HTR-8/SVneo (cell line): Measurements from ENCODE around the gene CIAPIN1.
A peak's percentile ranks its signal among the peaks of the same experiment; 100 is the strongest.
"Not testable (repeated sequence)": the region's sequence is repeated elsewhere in the genome, so short reads cannot be mapped to it uniquely, and the experiment has no call there.

Experiments used
- DNase-seq: peaks from one replicate; pipeline ENCODE4 v3.0.0; 2011; ENCODE audit warnings: low spot score, mixed read lengths; ENCODE audit not compliant: insufficient read length
- FAIRE-seq: peaks from 2 replicates; lab custom pipeline; 2011; peaks lifted over from hg19 to GRCh38; lab: Jason Lieb, UNC

Gene CIAPIN1

DNA sequence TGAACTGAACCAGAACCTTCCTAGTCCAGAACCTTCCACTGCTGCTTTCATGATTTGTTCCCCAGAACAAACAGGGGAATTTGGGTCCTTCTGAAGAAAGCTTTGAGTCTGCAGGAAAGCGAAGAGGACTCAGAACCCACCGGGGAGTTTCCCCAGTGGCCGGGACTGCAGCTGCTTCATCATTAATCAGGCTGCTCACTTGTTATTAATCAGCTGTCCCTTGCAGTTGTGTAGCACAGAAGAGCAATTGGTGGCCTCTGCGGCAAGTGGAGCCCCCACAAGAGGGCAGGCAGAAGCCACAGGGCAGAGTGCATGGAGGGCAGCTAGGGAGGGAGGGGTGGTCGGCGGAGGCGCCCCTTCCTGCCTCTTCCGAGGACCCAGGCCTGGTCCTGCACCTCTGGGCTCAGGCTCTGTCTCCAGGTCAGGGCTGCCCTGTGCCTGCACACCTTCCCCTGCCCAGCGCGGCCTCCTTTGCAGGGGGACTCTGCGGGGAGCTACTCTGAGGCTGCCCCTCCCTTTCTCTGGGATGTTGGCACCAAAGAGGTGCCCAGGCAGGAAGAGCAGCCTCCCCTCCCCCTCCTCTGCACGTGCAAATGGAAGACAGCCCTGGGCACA lies 35.7 kb downstream of the CIAPIN1 start:
- FAIRE-seq: no peak
- DNase-seq: no peak

DNA sequence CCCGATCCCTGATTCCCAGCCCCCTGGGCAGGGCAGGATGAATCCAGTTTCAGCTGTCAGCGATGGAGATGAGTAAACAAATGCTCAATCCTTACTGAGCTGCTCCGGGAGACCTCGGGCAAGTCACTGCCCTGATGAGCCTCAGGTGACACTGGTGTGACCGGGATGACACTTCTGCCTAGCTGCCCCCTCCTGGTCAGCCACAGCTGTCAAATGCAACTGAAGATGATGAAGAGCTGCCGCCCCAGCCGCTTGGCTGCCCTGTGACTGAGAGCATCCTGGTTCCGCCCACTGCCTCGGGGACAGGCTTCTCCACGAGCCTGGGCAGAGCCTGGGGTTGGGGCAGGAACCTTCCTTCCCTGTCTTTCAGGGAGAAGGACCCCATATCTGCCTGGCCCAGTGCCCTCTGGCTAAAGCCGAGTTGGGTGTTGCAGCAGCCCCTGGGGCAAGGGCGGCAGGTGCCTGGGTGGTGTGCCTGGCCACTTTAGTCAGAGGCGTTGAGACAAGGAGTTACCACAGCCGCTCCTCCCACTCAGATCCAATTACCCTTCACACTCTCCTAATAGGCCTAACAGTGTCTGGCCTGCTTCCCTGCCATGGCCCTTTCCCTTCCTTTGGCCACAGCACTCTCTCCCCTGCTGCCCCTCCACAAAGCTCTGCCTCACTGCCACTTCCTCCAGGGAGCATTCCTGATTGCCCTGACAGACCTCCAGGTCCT lies 37.2 kb downstream of the CIAPIN1 start:
- FAIRE-seq: no peak
- no peak for DNase-seq

DNA sequence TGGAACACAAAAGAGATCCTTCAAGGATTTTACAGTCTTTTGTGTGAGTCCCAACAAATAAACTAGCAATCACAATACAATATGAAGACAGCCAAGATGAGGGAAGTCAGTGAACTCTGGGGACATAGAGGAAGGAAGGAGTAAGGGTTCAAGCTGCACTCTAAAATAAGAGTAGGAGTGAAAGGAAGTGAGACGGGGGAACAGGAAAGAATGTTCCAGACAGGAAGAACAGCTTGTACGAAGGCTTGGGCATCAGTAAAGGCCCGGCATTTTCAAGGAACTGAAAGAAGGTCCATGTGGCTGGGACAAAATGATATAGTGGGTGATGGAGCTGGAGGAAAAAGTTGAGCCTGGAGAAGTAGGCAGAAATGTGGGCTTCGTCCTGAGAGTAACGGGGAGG lies 38.1 kb downstream of the CIAPIN1 start:
- no peak for FAIRE-seq
- DNase-seq: no peak

DNA sequence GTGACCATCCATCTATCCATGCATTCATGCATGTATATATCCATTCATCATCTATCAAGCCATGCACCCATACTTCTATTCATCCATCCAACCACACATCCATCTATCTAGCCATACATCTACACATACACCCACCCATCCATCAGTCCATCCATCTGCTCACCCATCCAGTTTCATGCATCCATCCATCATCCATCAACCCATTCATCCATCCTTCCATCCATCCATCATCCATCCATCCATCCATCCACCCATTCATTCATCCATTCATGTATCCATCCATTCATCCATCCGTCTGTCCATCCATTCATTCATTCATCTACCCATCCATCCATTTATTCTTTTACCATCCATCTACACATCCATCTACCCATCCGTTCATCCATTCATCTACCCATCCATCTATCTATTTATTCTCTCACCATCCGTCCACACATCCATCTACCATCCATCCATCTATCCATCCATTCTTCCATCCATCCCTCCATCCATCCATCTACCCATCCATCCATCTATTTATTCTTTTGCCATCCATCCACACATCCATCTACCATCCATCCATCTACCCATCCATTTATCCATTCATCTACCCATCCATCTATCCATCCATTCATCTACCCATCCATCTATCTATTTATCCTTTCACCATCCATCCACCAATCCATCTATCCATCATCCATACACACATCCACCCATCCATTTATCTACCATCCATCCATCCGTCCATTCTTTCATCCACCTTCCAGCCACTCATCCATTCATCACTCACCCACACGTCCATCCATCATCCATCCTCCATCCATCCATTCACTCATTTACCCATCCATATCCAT lies 39.4 kb downstream of the CIAPIN1 start:
- FAIRE-seq (peak; percentile 80), DNase-seq (no peak)

DNA sequence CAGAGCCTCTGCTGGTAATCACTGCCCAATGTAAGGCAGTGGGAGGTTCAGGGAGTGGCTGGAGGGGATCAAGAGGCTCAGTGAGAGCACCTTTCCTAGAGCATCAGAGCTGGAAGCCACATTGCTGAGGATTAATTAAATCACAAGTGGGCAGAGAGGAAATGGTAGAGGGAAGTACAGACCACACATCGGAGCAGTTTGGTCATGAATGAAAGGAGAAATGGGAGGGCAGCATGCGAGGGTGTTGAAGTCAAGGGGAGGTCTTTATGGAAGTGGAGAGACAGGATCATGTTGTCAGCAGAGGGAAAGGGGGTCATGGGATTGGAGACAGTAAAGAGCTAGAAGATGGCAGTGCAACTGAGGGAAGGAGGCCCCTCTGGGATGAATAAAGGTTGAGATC lies 40.3 kb downstream of the CIAPIN1 start:
- DNase-seq: no peak
- FAIRE-seq: no peak

DNA sequence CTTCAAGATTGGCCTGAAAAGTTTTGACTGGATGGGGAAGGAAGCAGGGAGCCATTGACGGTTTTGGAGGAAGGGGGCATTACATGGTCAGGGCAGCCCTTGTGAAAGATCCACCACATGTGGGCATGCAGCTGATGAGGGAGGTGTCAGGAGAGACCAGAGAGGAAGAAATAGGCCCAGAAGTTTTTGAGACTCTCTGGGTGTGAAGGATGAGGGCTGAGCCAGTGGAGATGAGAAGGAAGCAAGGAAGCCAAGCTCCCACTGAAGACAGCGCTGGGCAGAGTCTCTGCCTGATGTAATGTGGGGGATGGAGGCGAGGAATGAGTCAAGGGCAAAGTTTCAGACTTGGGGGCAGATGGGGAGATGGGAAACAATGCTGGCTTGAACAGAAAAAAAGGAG lies 42.1 kb downstream of the CIAPIN1 start:
- no peak for DNase-seq
- no peak for FAIRE-seq

DNA sequence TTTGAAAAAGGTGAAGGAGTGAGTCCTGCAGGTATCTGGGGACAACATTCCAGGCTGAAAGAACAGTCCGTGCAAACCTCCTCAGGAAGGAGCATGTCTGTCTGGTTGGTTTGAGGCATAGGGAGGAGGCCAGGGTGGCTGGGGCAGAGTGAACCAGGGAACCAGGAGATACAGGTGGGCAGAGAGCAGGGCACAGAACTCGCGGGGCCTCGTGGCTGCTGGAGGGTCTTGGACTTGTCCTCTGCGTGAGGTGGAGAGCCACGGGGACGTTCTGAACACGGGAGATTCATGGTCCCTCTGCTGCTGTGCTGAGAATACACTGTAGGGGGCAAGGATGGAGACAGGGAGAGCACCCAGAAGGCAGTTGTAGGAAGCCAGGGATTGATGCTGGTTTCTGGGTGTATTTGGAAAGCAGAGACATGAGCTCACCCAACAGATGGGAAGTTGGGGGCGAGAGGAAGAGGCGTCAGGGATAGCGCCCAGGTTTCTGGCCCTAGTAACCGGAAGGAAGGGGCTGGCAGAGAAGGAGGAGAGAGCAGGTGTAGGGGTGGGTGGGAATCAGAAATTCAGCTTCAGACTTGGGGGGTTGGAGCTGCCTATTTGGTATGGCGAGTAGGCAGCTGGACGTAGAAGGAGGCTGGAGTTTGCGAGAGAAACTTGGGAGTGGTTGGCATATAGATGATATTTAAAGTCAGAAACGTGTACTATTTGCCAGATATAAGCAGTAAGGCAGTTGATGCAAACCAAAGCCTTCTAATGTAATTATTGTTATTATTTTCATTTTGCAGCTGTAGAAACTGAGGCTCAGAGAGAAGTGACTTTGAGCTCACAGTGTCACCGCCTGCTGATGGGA lies 43.0 kb downstream of the CIAPIN1 start, which contains the start of gene CCL17:
CCL17 (plus strand) TSS at position 803 of the 853 bp plus-strand sequence. CDS start 9,166 bp downstream, outside the sequence.
- FAIRE-seq (peak; percentile 57), DNase-seq (no peak)

DNA sequence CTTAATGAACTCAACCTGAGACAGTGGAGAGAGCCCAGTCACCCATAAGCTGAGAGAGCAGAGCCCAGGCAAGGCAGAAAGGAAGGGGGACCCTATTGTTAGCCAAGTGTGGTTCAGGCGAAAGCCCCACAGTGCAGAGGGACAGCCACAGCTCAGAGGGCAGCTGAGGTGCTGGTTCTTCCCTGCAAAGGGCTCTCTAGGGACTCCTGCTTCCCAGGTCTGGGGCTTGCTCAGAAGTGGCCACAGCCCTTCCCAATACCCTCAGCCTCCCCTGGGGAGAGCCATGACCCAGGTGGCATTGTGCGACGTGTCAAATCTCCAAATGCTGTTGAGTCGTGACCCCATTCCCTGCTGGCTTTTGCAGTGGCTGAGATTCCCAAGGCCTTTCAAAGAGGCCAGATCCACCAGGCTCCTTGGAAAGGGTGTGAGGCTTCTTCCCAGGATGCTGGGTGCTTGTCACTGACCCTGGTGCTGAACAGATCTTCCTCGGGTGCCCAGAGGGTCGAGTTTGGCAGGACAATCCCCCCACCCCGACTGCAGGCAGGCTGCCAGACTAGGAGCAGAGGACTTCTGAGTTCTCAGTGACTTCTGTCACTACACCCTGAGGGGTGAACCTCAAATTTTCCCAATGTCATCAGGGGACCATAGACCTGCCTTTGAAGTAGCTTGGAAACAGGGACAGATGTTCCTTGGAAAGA lies 45.1 kb downstream of the CIAPIN1 start:
- FAIRE-seq (no peak), DNase-seq (no peak)

DNA sequence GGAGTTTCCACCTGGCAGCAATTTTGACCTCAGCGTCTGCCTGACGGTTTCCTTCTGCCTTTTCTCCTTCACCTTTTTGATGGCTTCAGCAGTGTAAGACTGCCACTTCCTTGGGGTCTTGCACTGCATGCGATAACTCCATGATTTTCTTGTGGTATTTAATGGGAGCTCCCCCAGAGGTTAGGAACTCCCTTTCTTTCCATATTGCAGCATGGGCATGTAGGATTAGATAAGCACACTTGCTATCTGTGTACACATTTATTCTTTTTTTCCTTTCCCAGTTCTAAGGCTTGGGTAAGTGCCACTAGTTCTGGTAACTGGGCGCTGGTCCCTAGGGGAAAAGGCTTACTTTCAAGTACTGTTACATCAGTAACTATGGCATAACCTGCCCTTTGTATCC lies 49.7 kb downstream of the CIAPIN1 start:
- DNase-seq, FAIRE-seq: not testable (repeated sequence)

DNA sequence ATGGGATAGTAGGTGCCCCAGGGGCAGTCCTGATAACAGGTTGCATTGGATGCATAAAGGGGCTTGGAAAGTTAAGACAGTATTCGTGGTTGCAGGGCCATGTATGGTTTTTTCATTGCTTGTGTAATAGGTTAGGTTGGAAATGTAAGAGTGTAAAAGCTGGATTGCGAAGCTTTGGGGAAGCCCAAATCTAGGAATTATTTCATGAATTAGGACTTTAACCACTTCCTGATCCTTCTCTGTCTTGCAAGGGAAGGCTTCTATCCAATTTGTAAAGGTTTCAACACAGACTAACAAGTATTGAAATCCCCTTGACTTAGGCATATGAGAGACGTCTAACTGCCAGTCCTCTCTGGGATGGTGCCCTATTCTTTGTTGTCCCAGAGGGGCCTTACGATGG lies 50.4 kb downstream of the CIAPIN1 start:
- DNase-seq: no peak
- no peak for FAIRE-seq

DNA sequence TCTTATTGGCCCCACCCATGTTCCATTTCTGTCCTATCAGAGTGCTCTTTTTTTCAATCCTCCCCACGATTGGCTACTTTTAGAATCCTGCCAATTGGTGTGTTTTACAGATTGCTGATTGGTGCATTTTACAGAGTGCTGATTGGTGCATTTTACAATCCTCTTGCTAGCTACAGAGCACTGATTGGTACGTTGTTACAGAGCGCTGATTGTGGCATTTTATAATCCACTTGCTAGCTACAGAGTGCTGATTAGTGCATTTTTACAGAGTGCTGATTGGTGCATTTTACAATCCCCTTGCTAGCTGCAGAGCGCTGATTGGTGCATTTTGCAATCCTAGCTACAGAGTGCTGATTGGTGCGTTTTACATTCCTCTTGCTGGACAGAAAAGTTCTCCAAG lies 52.2 kb downstream of the CIAPIN1 start:
- FAIRE-seq: no peak
- DNase-seq: no peak

DNA sequence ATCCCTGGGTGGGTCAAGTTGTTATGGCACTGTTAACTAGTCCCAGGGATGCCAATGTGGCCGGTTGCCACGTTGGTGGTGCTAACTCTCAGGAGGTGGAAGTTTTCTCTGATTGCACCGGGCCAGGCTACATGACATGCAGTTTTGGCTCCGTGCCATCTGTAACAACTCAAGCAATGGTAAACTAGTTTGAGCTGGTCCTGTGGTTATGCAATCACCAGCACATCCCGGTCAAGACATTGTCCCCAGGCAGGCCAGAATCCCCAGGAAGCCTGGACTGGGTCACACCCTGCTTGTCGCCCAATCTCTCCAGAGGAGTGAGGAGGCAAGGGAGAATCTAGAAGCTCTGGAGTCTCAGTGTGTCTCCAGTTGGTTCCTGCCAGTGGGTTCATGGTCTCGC lies 52.7 kb downstream of the CIAPIN1 start:
- DNase-seq: no peak
- no peak for FAIRE-seq

DNA sequence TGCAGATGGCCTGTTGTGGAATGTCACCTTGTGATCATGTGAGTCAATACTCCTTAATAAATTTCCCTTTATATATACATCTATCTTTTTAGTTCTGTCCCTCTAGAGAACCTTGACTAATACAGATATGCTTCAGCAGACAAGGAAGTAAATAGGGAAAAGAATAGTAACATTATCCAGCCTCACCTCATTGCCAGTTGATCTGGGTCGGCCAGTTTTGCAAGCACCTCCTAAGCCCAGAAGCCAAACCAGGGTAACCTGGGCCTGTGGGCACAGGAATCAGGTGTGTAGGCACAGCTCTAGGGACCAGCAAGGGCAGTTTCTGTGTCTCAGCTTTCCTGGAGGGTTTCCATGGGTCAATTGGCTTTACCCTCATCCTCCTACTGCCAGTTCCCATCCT lies 54.5 kb downstream of the CIAPIN1 start:
- no peak for DNase-seq
- FAIRE-seq: no peak

DNA sequence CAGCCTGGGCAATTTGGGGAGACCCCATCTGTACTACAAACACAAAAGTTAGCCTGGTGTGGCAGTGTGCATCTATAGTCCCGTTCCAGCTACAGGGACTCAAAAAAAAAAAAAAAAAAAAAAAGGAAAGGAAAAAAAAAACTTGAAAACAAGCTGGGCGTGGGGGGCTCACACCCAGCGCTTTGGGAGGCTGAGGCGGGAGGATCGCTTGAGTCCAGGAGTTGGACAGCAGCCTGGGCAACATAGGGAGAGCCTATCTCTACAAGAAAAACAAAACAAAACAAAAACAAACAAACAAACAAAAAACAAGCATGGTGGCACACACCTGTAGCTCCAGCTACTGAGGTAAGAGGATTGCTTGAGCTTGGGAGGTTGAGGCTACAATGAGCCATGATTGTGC lies 55.5 kb downstream of the CIAPIN1 start:
- FAIRE-seq (no peak), DNase-seq (no peak)

DNA sequence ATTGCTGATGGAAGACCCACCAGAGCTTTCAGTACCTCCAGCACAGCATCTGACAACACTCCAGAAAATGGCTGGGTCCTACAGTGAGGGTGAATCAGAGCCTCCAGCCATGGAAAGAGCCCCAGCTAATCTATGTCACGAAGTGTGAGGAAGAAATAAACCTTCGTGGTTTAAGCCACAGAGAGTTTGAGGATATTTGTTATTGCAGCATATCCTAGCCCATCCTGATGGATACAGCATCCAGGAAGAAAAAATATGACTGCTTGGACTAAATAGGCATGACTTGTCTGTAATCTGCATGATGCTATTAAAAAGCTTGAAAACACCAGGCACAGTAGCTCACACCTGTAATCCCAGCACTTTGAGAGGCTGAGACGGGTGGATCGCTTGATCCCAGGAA lies 55.9 kb downstream of the CIAPIN1 start:
- DNase-seq (no peak), FAIRE-seq (no peak)

DNA sequence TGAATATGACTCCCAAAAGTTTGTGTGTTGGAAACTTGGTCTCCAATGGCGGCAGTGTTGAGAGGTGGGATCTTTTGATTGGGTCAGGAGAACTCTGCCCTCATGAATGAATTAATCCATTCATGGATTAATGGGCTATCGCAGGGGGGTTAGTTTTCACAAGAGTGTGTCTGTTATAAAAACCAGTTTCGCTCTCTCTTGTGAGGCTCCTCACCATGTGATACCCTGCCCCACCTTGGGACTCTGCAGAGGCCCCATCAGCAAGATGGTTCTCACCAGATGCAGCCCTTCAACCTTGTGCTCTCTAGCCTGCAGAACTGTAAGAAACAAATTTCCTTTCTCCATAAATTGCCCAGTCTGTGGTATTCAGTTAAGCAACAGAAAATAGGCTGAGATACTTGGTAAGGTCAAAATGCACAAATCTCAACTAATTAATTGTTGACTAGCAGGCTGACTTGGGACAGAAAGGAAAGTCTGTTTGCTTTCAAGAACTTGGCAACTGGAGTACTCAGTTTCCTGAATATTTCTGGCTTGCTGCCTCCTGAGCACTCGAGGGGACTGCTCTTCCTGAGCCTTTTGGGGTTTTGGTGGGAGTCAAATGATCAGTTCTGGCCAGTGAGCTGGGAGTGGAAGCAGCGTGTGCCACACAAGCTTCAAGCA lies 56.4 kb downstream of the CIAPIN1 start:
- FAIRE-seq (no peak), DNase-seq (no peak)

DNA sequence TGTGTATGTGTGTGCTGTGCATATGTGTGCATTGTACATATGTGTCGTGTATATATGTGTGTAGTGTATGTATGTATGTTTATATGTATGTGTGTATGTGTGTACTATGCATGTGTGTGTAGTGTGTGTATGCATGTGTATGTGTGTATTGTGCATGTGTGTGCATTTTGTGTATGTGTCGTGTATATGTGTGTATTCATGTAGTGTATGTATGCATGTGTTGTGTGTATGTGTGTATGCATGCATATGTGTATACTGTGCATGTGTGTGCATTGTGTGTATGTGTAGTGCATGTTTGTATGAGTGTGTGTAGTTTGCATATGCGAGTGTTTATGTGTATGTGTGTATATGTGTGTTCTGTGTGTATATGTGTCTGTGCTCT lies 58.1 kb downstream of the CIAPIN1 start:
- FAIRE-seq: peak; percentile 99
- no peak for DNase-seq

DNA sequence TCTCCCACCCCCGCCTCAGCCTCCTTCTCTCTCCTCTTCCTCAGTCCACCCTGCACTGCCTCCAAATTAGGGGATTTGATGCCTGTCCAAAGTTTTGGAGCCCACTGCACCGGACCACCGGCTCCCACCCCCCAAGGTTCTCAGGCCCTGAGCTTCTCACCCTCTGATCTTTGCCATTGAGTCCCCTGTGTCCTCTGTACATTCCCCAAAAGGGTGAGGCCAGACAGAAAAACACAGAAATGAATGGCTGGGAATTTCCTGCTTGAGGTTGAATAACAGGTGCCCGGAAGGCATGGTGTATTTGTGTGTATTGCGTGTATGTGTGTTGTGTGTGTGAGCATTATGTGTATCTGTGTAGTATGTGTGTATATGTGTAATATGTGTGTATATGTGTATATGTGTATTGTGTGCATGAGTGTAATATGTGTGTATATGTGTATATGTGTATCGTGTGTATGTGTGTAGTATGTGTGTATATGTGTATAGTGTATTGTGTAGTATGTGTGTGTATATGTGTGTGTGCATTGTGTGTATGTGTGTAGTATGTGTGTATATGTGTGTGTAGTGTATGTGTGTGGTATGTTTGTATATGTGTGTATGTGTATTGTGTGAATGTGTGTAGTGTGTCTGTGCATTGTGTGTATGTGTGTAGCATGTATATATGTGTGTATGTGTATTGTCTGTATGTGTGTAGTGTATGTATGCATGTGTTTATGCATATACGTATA lies 58.7 kb downstream of the CIAPIN1 start:
- FAIRE-seq: no peak
- DNase-seq: no peak
